ENCODE results near the gene MYO5C.

MYO5C gene

DNA sequence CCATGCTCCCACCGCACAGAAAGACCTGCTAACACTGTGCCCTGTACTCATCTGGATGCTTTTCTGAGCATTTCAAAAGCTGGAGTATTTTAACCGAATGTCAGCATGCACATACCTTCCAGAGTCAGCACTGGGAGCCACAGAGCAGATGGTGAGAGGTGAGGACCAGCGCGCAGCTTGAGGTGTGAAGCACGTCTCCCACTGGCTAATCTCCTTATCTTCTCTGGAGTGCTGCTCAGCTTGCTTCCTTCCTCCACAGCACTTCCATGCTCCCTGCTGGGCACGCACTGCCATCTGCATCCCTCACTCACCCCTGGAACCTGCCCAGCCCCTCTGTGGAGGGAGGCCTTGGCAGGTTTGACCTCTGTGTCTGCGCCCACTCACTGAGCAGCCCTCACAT, 104.4 kb downstream of the MYO5C start, which contains the start of gene GNB5:
Gene GNB5 (minus strand): TSS at position 186 of the 400 bp plus-strand sequence. CDS start 6,716 bp downstream, outside the sequence.
- no peak within 1 kb of the TSS for H3K4me3 ChIP-seq (ENCODE audit: low read length)
- H3K27ac ChIP-seq (ENCODE audit: low read length): no peak within 1 kb of the TSS
- H3K4me1 ChIP-seq (ENCODE audit: control insufficient read depth, insufficient read depth, low read length): no peaks in the 10 kb centered on the region; the same call in 1 of the 2 replicates
- no CpG with 5 or more reads among the region's 7 CpGs for WGBS (ENCODE audit: insufficient coverage, insufficient read length)
- 0 out of 2 replicates have a peak, but pooled peaks cover 2% of the 10 kb centered on the region for H3K36me3 ChIP-seq (ENCODE audit: control insufficient read depth, insufficient read depth, low read length)
- no peaks in the 10 kb centered on the region for H3K27me3 ChIP-seq (ENCODE audit: control insufficient read depth, insufficient read depth, low read length)
- DNase-seq (ENCODE audit: low read depth, low spot score): no peak
- no peaks in the 10 kb centered on the region for H3K9me3 ChIP-seq (ENCODE audit: control insufficient read depth, insufficient read depth, low read length)

GRCh38 chr15:52186651-52187486, 108.7 kb downstream of the MYO5C start:
- Histone ChIP-seq H3K4me3 (ENCODE audit: low read length) (no peak overlapping the region), H3K36me3 (ENCODE audit: control insufficient read depth, insufficient read depth, low read length) (no peaks in the 10 kb centered on the region), H3K27ac (ENCODE audit: low read length) (no peak overlapping the region), H3K4me1 (ENCODE audit: control insufficient read depth, insufficient read depth, low read length) (no peaks in the 10 kb centered on the region; the same call in 1 of the 2 replicates), H3K27me3 (ENCODE audit: control insufficient read depth, insufficient read depth, low read length) (no peaks in the 10 kb centered on the region), H3K9me3 (ENCODE audit: control insufficient read depth, insufficient read depth, low read length) (no peaks in the 10 kb centered on the region)
- DNase-seq (ENCODE audit: low read depth, low spot score): no peak
- WGBS (ENCODE audit: insufficient coverage, insufficient read length): no CpG with 5 or more reads among the region's 11 CpGs

GRCh38 chr15:52185151-52185561, 110.4 kb downstream of the MYO5C start:
- no peaks in the 10 kb centered on the region for H3K4me1 ChIP-seq (ENCODE audit: control insufficient read depth, insufficient read depth, low read length)
- H3K36me3 ChIP-seq (ENCODE audit: control insufficient read depth, insufficient read depth, low read length): no peaks in the 10 kb centered on the region
- H3K4me3 ChIP-seq (ENCODE audit: low read length): no peak overlapping the region
- peaks cover 3% of the 10 kb centered on the region; the same call in 1 of the 2 replicates for H3K27me3 ChIP-seq (ENCODE audit: control insufficient read depth, insufficient read depth, low read length)
- no peak for DNase-seq (ENCODE audit: low read depth, low spot score)
- WGBS (ENCODE audit: insufficient coverage, insufficient read length): no CpG with 5 or more reads among the region's 7 CpGs
- no peak overlapping the region for H3K27ac ChIP-seq (ENCODE audit: low read length)
- H3K9me3 ChIP-seq (ENCODE audit: control insufficient read depth, insufficient read depth, low read length): no peaks in the 10 kb centered on the region

DNA sequence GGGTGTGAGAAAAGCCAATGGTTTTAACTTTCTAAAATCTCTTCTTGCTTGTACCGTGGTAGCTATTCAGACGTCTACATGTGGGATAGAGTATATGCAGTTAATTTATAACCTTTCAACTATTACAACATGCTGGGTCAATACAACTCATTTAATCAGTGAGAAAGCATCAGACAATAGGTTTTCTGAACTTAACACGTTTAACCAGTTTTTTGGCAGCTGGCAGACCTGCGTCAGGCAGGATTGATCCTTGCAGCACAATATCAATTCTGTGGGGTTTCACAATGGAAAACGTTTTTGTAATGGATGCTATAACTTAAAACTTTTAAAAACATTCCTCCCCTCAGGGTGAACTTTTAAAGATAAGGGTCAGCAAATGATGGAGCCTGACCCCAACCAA, 110.9 kb downstream of the MYO5C start:
- H3K4me3 ChIP-seq (ENCODE audit: low read length): no peak overlapping the region
- no CpG with 5 or more reads among the region's 5 CpGs for WGBS (ENCODE audit: insufficient coverage, insufficient read length)
- peaks cover 3% of the 10 kb centered on the region; the same call in 1 of the 2 replicates for H3K27me3 ChIP-seq (ENCODE audit: control insufficient read depth, insufficient read depth, low read length)
- H3K9me3 ChIP-seq (ENCODE audit: control insufficient read depth, insufficient read depth, low read length): no peaks in the 10 kb centered on the region
- no peaks in the 10 kb centered on the region for H3K36me3 ChIP-seq (ENCODE audit: control insufficient read depth, insufficient read depth, low read length)
- DNase-seq (ENCODE audit: low read depth, low spot score): no peak
- no peak overlapping the region for H3K27ac ChIP-seq (ENCODE audit: low read length)
- H3K4me1 ChIP-seq (ENCODE audit: control insufficient read depth, insufficient read depth, low read length): no peaks in the 10 kb centered on the region

- no CpG with 5 or more reads among the region's 2 CpGs for WGBS (ENCODE audit: insufficient coverage, insufficient read length)
- no peak overlapping the region for H3K4me3 ChIP-seq (ENCODE audit: low read length)
- H3K27ac ChIP-seq (ENCODE audit: low read length): no peak overlapping the region
- H3K36me3 ChIP-seq (ENCODE audit: control insufficient read depth, insufficient read depth, low read length): no peaks in the 10 kb centered on the region
- DNase-seq (ENCODE audit: low read depth, low spot score): no peak
- no peaks in the 10 kb centered on the region for H3K9me3 ChIP-seq (ENCODE audit: control insufficient read depth, insufficient read depth, low read length)
- peaks cover 3% of the 10 kb centered on the region; the same call in 1 of the 2 replicates for H3K27me3 ChIP-seq (ENCODE audit: control insufficient read depth, insufficient read depth, low read length)
- no peaks in the 10 kb centered on the region for H3K4me1 ChIP-seq (ENCODE audit: control insufficient read depth, insufficient read depth, low read length)
Observed at GRCh38 chr15:52183562-52184173, 111.9 kb downstream of the MYO5C start.

DNA sequence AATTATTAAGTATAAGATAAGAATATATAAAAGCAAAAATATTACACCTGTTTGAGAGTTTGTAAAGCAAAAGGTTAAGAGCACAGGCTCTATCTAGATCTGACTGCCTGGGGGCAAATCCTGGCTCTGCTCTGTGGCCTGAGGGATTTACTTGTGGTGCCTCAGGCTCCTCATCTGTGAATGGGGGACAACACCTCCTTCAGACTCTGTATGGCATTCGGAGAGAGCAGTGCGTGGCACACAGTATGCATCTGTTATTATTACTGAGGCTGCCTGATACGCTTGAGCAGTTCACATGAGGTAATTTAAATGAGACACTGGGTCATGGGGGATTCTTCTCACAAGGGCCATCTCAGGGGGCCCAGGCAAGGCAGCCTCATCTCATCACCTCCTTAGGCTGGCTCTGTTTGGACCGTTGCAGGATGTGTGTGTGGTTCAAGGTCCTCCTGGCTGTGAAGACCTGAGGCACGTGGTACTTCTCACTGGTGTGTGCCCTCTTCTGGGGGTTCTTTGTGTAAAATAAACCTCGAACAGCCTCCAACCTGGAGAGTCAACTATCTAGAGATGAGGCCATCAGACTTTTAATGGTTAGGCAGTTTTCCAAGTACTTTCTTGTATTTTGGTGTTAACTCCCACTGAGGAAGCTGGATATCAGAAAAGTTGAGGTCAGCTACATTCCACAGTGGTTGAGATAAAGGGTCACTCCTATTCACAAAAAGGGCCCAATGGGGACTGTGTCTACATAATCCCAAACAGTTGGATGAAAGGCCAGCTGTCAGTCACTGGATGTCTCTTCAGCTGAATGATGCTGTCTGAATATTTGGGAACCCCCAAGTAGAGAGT, 113.4 kb downstream of the MYO5C start:
- Histone ChIP-seq H3K4me3 (ENCODE audit: low read length) (no peak overlapping the region), H3K36me3 (ENCODE audit: control insufficient read depth, insufficient read depth, low read length) (no peaks in the 10 kb centered on the region), H3K27me3 (ENCODE audit: control insufficient read depth, insufficient read depth, low read length) (peaks cover 3% of the 10 kb centered on the region; the same call in 1 of the 2 replicates), H3K4me1 (ENCODE audit: control insufficient read depth, insufficient read depth, low read length) (no peaks in the 10 kb centered on the region), H3K9me3 (ENCODE audit: control insufficient read depth, insufficient read depth, low read length) (no peaks in the 10 kb centered on the region), H3K27ac (ENCODE audit: low read length) (no peak overlapping the region)
- no peak for DNase-seq (ENCODE audit: low read depth, low spot score)
- WGBS (ENCODE audit: insufficient coverage, insufficient read length): no CpG with 5 or more reads among the region's 6 CpGs

GRCh38 chr15:52180851-52181450, 114.7 kb downstream of the MYO5C start:
- no peaks in the 10 kb centered on the region for H3K36me3 ChIP-seq (ENCODE audit: control insufficient read depth, insufficient read depth, low read length)
- DNase-seq (ENCODE audit: low read depth, low spot score): no peak
- H3K27me3 ChIP-seq (ENCODE audit: control insufficient read depth, insufficient read depth, low read length): peaks cover 4% of the 10 kb centered on the region; the same call in 1 of the 2 replicates
- no CpG with 5 or more reads among the region's 10 CpGs for WGBS (ENCODE audit: insufficient coverage, insufficient read length)
- H3K9me3 ChIP-seq (ENCODE audit: control insufficient read depth, insufficient read depth, low read length): no peaks in the 10 kb centered on the region
- H3K4me1 ChIP-seq (ENCODE audit: control insufficient read depth, insufficient read depth, low read length): no peaks in the 10 kb centered on the region
- H3K4me3 ChIP-seq (ENCODE audit: low read length): no peak overlapping the region
- no peak overlapping the region for H3K27ac ChIP-seq (ENCODE audit: low read length)

DNA sequence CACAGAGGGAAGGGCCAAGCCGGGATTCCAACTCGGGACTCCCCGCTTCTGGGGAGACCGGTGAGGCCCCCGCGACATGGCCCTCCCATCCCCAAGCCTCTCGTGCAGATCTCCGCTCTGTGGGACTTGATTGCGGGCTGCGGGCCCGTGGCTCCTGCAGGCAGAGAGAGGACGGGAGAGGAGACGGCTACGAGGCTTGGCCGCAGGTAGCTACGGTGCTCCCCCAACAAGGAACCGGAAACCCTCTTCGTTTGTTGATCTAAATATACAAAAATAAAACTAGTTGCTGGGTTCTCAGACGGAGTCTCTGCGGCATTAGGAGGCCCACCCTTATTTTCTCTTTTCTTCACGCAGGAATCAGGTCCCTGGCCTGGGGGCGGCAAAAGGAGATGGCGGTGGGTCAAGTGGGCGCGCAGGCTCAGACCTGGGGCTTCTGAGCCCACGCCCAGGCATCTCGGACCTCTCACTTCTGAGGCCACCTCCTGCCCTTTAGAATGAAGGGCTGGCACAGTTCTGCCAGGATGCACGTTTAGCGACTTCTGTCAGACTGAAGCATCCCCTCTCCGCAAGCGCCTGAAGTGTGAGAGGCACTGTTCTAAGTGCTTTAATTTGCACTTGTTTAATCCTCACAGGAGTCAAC, 115.3 kb downstream of the MYO5C start:
- H3K36me3 ChIP-seq (ENCODE audit: control insufficient read depth, insufficient read depth, low read length): no peaks in the 10 kb centered on the region
- no peak for DNase-seq (ENCODE audit: low read depth, low spot score)
- no peaks in the 10 kb centered on the region for H3K4me1 ChIP-seq (ENCODE audit: control insufficient read depth, insufficient read depth, low read length)
- WGBS (ENCODE audit: insufficient coverage, insufficient read length): no CpG with 5 or more reads among the region's 31 CpGs
- peak overlapping the region; percentile 94; the same call in 1 of the 2 replicates for H3K4me3 ChIP-seq (ENCODE audit: low read length)
- H3K9me3 ChIP-seq (ENCODE audit: control insufficient read depth, insufficient read depth, low read length): no peaks in the 10 kb centered on the region
- H3K27me3 ChIP-seq (ENCODE audit: control insufficient read depth, insufficient read depth, low read length): peaks cover 4% of the 10 kb centered on the region; the same call in 1 of the 2 replicates
- H3K27ac ChIP-seq (ENCODE audit: low read length): no peak overlapping the region

DNA sequence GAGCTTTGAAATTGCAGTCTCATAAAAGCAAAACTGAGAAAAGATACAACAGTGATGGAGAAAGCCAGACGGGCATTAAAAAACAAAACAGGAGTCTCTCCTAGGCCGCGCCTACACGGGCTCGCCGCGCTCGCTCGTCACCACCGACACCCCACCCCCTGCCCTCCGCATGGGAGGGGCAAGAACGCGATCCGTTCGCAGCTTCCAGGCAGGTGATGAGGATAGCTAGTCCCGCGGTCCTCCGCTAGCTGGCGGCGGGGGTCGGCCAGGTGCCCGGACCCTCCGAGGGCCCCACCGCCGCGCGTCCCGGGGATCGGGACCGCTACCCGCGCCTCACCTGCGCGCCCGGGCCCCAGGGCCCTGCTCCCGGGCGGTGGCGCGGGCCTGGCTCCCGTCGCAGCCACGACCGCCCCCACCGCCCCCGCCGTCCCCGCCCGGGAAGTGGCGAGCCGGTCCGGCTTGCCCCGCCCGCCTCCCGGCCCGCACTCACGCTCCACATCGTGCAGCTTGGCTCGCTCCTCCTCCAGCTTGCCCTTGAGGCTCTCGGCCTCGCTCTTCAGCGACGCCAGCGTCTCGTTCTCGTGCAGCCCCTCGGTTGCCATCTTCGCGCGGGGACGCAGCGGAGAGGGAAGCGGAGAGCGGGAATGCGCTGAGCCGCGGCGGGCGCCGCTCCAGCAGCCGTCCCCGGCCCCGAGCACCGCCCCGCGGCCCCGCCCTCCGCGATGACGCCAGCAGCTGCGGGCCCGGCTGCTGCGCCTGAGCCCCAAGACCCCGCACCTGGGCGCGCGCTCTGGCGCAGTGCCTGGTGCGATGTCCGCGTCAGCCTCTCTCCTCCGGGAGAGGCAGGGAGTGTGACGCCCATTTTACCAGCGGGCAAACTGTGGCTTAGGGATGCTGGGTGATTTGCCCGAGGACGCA, 116.1 kb downstream of the MYO5C start:
- no CpG with 5 or more reads among the region's 105 CpGs for WGBS (ENCODE audit: insufficient coverage, insufficient read length)
- no peaks in the 10 kb centered on the region for H3K9me3 ChIP-seq (ENCODE audit: control insufficient read depth, insufficient read depth, low read length)
- peaks cover 4% of the 10 kb centered on the region; the same call in 1 of the 2 replicates for H3K27me3 ChIP-seq (ENCODE audit: control insufficient read depth, insufficient read depth, low read length)
- H3K4me3 ChIP-seq (ENCODE audit: low read length): peak overlapping the region; percentile 94; the same call in 1 of the 2 replicates
- no peaks in the 10 kb centered on the region for H3K36me3 ChIP-seq (ENCODE audit: control insufficient read depth, insufficient read depth, low read length)
- no peaks in the 10 kb centered on the region for H3K4me1 ChIP-seq (ENCODE audit: control insufficient read depth, insufficient read depth, low read length)
- peak; percentile 67 for DNase-seq (ENCODE audit: low read depth, low spot score)
- H3K27ac ChIP-seq (ENCODE audit: low read length): no peak overlapping the region

Data from iPS DF 6.9 (cell line).